Mucosa of rectum (tissue), 2 donors: ENCODE measurements around the gene ADARB2.

ENCODE experiments used
- H3K27ac ChIP-seq, 2 donors: one replicate each; pipeline ENCODE4 v1.7.0; 2013; ENCODE audit warnings: inconsistent platforms in 2 of 2, low read depth in 2 of 2, low read length in 2 of 2
- H3K27me3 ChIP-seq, 2 donors: one replicate each; pipeline ENCODE4 v1.7.0; 2013; ENCODE audit warnings: low read length in 2 of 2; ENCODE audit not compliant: control insufficient read depth in 2 of 2, insufficient read depth in 2 of 2
- H3K36me3 ChIP-seq, 2 donors: one replicate each; pipeline ENCODE4 v1.7.0; 2013; ENCODE audit warnings: low read length in 2 of 2; ENCODE audit not compliant: control insufficient read depth in 2 of 2, insufficient read depth in 2 of 2
- H3K4me1 ChIP-seq, 2 donors: one replicate each; pipeline ENCODE4 v1.7.0; 2013; ENCODE audit warnings: low read length in 2 of 2, mild to moderate bottlenecking in 1 of 2; ENCODE audit not compliant: control insufficient read depth in 2 of 2, insufficient read depth in 2 of 2
- H3K4me3 ChIP-seq, 2 donors: one replicate each; pipeline ENCODE4 v1.7.0; 2013; ENCODE audit warnings: low read length in 2 of 2
- H3K9ac ChIP-seq, 2 donors: one replicate each; pipeline ENCODE4 v1.7.0; 2013; ENCODE audit warnings: low read length in 2 of 2, low read depth in 1 of 2, mild to moderate bottlenecking in 1 of 2
- H3K9me3 ChIP-seq, 2 donors: one replicate each; pipeline ENCODE4 v1.7.0; 2013; ENCODE audit warnings: low read length in 2 of 2; ENCODE audit not compliant: control insufficient read depth in 2 of 2
- donor health status: healthy.
- donor health status: Normal muscosa, but diverticular disease.

Gene ADARB2

DNA sequence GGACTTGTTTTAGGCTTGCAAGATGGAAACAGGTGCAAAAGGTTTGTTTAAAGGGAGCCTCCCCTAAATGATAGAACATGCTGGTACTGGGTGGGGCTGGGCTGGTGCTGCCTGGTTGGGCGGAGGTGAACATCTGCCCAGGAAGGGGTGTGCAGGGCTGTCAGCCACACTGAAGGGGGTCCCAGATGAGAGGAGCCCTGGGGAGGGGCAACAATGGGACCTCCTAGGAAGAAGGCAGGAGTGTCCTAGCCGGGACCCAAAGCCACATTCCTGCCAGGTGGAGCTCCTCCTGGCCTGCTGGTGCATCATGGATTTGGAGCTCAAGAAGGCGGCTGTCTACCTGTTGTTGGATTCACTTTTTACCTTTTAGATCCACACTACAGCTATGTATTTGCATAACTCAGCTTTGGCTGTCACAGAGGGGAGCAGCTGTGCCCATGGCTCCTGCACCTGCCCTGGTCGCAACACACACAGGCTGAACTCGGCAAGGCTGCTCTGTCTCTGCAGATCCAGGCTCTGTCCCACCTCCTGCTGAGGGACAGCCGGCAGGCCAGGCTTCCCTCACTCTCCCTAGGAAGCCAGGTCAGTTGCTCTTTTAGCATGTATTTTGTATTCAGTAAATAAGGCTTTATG lies 59.9 kb downstream of the ADARB2 start:
- H3K27ac ChIP-seq: no peak overlapping the region
- H3K9ac ChIP-seq: no peak overlapping the region
- no peaks in the 10 kb centered on the region for H3K4me1 ChIP-seq
- no peaks in the 10 kb centered on the region for H3K9me3 ChIP-seq
- peaks cover 0 to 1% of the 10 kb centered on the region in 2 donors for H3K27me3 ChIP-seq
- H3K36me3 ChIP-seq: no peaks in the 10 kb centered on the region
- H3K4me3 ChIP-seq: no peak overlapping the region

DNA sequence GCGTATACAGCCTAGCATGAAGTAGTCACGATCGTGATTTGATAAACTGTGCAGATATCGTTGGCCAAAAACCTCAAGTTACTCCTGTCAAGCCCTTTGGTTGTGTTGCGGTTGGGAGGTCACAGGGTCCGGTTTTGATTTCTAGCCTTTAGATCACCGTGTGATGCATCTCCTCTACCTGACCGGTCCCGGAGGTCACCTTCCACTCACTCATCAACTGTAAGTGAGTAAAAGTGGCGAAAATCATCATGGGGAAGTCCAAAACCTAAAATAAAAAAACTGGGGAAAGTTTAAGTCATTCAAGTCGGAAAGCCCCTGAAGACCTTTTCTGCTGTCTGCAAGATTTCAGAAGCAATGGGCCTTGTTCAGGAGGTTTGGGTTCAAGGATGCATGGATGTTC lies 62.8 kb downstream of the ADARB2 start:
- Histone ChIP-seq H3K9me3 (no peaks in the 10 kb centered on the region), H3K4me3 (no peak overlapping the region), H3K9ac (no peak overlapping the region), H3K4me1 (no peaks in the 10 kb centered on the region), H3K27ac (no peak overlapping the region), H3K27me3 (peaks cover 0 to 1% of the 10 kb centered on the region in 2 donors), H3K36me3 (no peaks in the 10 kb centered on the region)

DNA sequence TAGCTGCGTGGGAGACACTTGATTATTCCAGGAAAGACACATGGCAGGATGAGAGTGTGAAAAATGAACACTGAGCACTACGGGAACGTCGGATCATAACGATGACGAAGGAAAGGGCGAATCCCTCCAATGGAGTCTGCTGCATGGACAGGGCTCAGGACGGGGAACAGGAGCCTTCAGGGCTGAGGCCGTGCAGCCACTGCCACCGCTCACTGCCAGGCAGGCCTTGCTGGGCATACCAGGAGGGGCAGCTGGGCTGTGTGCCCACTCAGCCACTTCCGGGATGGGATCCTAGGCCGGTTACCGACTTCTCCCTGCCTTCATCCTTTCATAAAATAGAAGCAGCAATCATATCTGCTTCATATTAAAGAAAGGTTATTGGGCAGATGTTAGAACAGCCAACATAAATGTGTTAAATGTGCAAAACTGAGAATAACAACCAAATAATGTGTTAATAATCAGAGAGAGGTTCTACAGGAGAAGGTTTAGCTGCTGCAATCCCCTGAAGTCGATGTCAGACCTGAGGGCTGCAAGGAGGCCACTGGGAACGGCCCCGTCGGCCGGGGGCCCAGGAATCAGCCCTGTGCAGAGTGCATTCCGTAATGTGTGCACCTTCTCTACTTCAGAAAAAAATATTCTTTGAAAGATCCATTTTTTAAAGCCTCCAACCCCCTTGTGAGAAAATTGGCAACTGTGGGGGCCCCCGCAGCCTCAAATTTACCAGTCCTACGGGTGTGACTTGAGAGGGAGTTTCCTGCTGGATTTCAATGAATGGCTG lies 63.6 kb downstream of the ADARB2 start:
- no peak overlapping the region for H3K27ac ChIP-seq
- H3K4me3 ChIP-seq: no peak overlapping the region
- H3K9me3 ChIP-seq: no peaks in the 10 kb centered on the region
- no peak overlapping the region for H3K9ac ChIP-seq
- H3K4me1 ChIP-seq: no peaks in the 10 kb centered on the region
- peaks cover 0 to 1% of the 10 kb centered on the region in 2 donors for H3K27me3 ChIP-seq
- no peaks in the 10 kb centered on the region for H3K36me3 ChIP-seq

DNA sequence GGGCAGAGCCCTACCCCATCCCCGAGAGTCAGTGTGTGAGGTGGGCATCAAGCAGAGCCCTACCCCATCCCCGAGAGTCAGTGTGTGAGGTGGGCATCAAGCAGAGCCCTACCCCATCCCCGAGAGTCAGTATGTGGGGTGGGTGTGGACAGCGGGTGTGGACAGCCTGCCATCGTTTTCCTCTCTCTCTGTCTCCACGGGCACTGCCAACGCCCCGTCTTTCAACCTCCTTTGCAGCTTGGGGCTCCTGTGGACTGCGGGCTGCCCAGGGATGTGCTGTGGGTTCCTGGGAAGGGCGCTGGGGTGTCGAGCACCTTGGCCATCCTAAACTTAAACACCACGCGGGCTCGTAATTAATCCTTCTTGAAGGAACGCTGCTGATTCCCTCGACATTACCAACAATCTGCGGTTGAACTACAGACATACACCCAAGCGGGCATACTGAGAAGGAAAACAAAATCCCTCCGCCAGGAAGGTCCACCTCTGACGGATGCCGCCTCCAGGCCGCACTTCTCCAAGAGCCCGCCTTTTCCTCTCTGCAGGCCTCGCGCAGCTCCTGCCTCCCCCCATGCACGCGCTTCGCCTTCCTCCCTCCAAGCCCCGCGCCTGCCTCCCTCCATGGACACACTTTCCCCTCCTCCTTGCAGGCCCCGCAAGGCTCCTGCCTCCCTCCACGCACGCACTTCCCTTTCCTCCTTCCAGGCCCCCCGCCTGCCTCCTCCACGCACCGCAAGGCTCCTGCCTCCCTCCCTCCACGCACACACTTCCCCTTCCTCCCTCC lies 65.1 kb downstream of the ADARB2 start:
- Histone ChIP-seq H3K9ac (no peak overlapping the region), H3K4me1 (no peaks in the 10 kb centered on the region), H3K9me3 (no peaks in the 10 kb centered on the region), H3K4me3 (no peak overlapping the region), H3K36me3 (no peaks in the 10 kb centered on the region), H3K27ac (no peak overlapping the region), H3K27me3 (no peaks in the 10 kb centered on the region)

DNA sequence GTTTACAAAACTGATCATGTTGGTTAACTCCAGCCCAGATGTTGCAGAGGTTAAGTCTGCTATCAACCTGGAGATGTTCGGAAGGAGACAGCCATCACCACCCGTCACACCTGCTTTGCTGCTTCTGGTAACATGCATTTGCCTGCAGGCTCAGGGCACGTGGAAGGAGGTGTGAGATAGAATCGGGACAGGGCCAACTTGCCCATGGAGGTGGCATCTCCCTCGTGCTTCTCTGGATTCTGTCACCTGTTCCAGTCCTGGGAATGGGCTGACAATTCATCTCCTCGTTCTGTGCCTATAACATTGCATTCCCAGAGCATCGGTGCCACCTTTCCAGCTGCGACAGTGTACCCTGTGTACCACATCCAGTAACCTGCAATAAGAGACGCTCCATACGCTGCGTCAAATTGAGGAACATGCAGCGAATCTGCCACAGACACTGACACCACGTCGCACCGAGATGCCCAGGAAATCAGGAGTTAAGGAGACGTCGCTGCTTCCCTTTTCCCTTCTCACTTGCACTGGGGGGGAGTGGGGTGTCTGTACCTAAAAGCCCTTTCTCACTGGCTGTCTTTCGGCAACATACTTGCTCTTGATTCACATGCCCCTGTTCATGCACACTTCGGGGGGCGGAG lies 65.8 kb downstream of the ADARB2 start:
- Histone ChIP-seq H3K9me3 (no peaks in the 10 kb centered on the region), H3K27me3 (no peaks in the 10 kb centered on the region), H3K9ac (no peak overlapping the region), H3K4me1 (no peaks in the 10 kb centered on the region), H3K36me3 (no peaks in the 10 kb centered on the region), H3K4me3 (no peak overlapping the region), H3K27ac (no peak overlapping the region)

DNA sequence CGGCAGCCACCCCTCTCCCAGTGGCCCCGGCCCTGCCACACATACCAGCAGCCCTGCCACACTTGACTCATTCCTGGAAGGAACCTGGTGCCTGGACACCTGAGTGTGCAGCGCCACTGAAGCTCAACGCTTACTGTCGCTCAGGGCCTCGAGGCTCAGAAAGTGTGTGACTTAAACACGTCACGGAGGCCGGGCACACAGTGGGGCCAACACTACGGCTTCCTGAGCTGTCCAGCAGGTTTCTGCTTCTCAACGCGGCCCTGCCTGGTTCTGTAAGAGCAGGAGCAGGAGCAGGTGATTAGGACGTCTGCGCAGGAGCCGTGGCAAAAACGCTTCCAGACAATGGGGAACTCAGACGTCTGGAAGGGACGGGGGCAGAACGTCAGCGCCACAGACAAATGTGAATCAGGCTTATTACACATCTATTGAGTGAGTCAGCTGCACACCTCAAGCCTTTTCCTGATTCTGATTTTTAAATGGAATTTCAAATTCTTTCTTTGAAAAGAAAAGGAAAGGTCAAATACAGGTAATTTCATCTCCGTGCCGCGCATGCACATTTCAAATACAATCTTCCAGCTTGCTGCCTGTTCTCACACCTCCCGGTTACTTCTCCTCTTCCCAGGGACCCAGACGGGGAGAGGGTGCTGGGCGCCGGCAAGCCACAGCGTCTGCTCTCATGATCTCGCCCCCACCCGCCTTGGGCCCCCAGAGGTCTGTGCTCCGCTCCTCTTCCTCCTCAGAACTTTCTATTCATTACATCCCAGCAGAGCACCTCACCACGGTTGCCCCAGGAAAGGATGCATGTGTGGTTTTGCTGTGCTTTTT lies 66.6 kb downstream of the ADARB2 start:
- H3K36me3 ChIP-seq: no peaks in the 10 kb centered on the region
- no peak overlapping the region for H3K4me3 ChIP-seq
- H3K27me3 ChIP-seq: no peaks in the 10 kb centered on the region
- no peaks in the 10 kb centered on the region for H3K9me3 ChIP-seq
- H3K4me1 ChIP-seq: no peaks in the 10 kb centered on the region
- no peak overlapping the region for H3K27ac ChIP-seq
- no peak overlapping the region for H3K9ac ChIP-seq

DNA sequence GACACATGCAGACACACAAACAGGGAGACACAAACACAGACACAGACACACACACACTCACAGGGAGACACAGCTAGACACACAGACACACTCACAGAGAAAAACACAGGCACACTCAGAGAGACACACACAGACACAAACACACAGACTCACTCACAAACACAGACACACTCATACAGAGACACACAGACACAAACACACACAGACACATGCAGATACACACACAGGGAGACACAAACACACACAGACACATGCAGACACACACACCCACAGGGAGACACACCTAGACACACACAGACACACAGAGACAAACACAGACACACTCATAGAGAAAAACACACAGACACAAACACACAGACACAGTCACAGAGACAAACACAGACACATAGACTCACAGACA lies 67.9 kb downstream of the ADARB2 start:
- no peak overlapping the region for H3K4me3 ChIP-seq
- H3K36me3 ChIP-seq: no peaks in the 10 kb centered on the region
- no peaks in the 10 kb centered on the region for H3K27me3 ChIP-seq
- H3K4me1 ChIP-seq: no peaks in the 10 kb centered on the region
- no peak overlapping the region for H3K27ac ChIP-seq
- no peaks in the 10 kb centered on the region for H3K9me3 ChIP-seq
- H3K9ac ChIP-seq: no peak overlapping the region

DNA sequence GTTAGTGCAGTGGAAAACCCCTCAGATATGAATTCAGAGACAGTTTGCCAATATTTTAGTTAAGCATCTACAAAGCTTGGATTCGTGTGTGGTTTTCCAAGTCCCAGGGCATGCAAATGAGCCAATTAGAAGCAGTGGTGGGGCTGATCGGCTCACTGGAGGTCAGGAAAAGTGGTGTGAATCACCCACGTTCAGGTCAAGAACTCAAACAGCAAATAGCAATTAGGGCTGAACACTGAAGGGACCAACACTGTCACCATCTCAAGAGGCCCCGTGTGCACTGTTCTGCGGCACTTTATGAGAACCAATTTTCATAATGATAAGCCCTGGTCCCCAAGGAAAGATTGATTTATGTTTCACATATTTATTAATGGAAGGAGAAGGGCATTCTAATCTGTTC lies 68.9 kb downstream of the ADARB2 start:
- H3K4me3 ChIP-seq: no peak overlapping the region
- no peaks in the 10 kb centered on the region for H3K9me3 ChIP-seq
- no peak overlapping the region for H3K9ac ChIP-seq
- no peaks in the 10 kb centered on the region for H3K4me1 ChIP-seq
- H3K27ac ChIP-seq: no peak overlapping the region
- no peaks in the 10 kb centered on the region for H3K27me3 ChIP-seq
- no peaks in the 10 kb centered on the region for H3K36me3 ChIP-seq

DNA sequence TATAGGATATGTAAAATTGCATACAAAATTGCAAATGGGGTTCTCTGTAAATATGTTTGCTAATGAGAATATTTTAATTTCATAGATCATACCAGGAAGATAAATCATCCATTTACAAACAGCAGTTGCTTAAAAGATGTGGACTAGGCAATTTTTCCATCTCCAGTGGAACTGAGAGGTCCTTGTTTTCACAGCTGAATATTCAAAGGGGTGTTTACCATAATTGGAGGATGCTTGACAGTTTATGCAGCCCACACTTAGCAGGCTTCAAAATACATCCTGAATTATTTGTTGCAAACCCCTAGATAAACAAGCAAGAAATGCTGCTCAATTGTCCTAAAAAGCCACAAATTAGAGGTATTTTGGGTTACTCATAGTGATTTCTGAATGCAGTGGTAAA lies 69.9 kb downstream of the ADARB2 start:
- Histone ChIP-seq H3K27ac (no peak overlapping the region), H3K27me3 (no peaks in the 10 kb centered on the region), H3K4me1 (no peaks in the 10 kb centered on the region), H3K36me3 (no peaks in the 10 kb centered on the region), H3K9ac (no peak overlapping the region), H3K9me3 (no peaks in the 10 kb centered on the region), H3K4me3 (no peak overlapping the region)
